NCI-H1417 (cell line): ENCODE data around the gene CSE1L.
"Not testable (repeated sequence)": the region's sequence is repeated elsewhere in the genome, so short reads cannot be mapped to it uniquely, and the experiment has no call there.

ENCODE experiments used
- DNase-seq, 3 experiments: peaks; one replicate each; lab custom pipeline; 2025; lab: John Stamatoyannopoulos, UW

CSE1L gene

GRCh38 chr20:49046087-49046900, at the start of gene CSE1L:
Gene CSE1L, plus strand, starts transcription at chr20:49046312. Its CDS starts 12,152 bp downstream, at chr20:49058464.
- DNase-seq: peak; percentile 94 to 98 (median 97)

- peak in 2 of 3 experiments; percentile 70 to 79 for DNase-seq
Observed at GRCh38 chr20:48999890-49000870, 45.9 kb upstream of the CSE1L start.

GRCh38 chr20:49001741-49002140, 44.4 kb upstream of the CSE1L start:
- DNase-seq: no peak

GRCh38 chr20:49006446-49006980, 39.6 kb upstream of the CSE1L start:
- DNase-seq: no peak

GRCh38 chr20:49009899-49010631, 36.0 kb upstream of the CSE1L start:
- no peak for DNase-seq

GRCh38 chr20:49024220-49024619, 21.9 kb upstream of the CSE1L start:
- DNase-seq: no peak

GRCh38 chr20:49028177-49028576, 17.9 kb upstream of the CSE1L start:
- not testable (repeated sequence) for DNase-seq

- peak in 1 of 3 experiments; percentile 16 for DNase-seq
Observed at GRCh38 chr20:49028684-49029083, 17.4 kb upstream of the CSE1L start.

- DNase-seq: no peak
Observed at GRCh38 chr20:49029203-49029602, 16.9 kb upstream of the CSE1L start.

GRCh38 chr20:49030954-49031619, 15.0 kb upstream of the CSE1L start:
- no peak for DNase-seq

GRCh38 chr20:49032455-49032854, 13.7 kb upstream of the CSE1L start:
- DNase-seq: no peak

- DNase-seq: no peak
Observed at GRCh38 chr20:49034070-49034732, 11.9 kb upstream of the CSE1L start.

GRCh38 chr20:49037962-49038387, 8.1 kb upstream of the CSE1L start:
- no peak for DNase-seq

GRCh38 chr20:49039854-49040253, 6.3 kb upstream of the CSE1L start:
- no peak for DNase-seq

GRCh38 chr20:49043000-49043399, 3.1 kb upstream of the CSE1L start:
- peak in 1 of 3 experiments; percentile 55 for DNase-seq

GRCh38 chr20:49045440-49046086, 549 bp upstream of the CSE1L start:
- no peak for DNase-seq

GRCh38 chr20:49052334-49052733, 6.2 kb downstream of the CSE1L start:
- DNase-seq: no peak

GRCh38 chr20:49054056-49054643, 8.0 kb downstream of the CSE1L start:
- no peak for DNase-seq

GRCh38 chr20:49063279-49063678, 17.2 kb downstream of the CSE1L start:
- no peak for DNase-seq

GRCh38 chr20:49074521-49074920, 28.4 kb downstream of the CSE1L start:
- DNase-seq: no peak
